Fibroblast of mammary gland (primary cell): Measurements from ENCODE around the gene PLPP6.

Experiments used
- DNase-seq: peaks from one replicate; pipeline ENCODE4 v3.0.0-alpha.2; 2010; ENCODE audit warnings: low read depth
- H3K4me3 ChIP-seq: 2 replicates; pipeline ENCODE4 v1.5.1; 2011; ENCODE audit warnings: low read depth, mild to moderate bottlenecking, low read length, moderate library complexity; ENCODE audit not compliant: control insufficient read depth
- TF ChIP-seq, protein P1 (sequence below): conservative IDR thresholded peaks from 2 replicates; pipeline ENCODE4 v1.5.1; 2011; ENCODE audit warnings: low read depth, low read length, inconsistent platforms; ENCODE audit not compliant: control insufficient read depth, insufficient read depth

The PLPP6 gene

DNA sequence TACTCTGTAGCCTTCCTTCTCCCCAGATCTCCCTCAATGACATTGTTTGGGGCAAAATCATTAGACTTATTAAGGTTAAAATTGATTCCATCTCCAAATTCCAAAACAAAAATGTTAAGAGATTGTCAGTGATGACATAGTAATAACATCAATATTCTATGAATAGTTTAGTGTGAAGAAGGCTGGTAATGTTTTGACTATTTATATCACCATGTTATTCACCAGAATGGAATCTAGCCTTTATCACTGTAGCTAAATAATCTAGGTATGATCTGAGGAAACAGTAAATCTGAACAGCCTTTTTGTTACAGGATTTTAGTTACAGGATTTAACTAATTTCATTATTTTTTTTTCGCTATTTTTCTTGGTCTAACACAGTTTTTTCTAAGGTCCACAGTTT, 929 bp upstream of the PLPP6 start:
- H3K4me3 ChIP-seq: no peak overlapping the region
- TF ChIP-seq, protein P1, sequence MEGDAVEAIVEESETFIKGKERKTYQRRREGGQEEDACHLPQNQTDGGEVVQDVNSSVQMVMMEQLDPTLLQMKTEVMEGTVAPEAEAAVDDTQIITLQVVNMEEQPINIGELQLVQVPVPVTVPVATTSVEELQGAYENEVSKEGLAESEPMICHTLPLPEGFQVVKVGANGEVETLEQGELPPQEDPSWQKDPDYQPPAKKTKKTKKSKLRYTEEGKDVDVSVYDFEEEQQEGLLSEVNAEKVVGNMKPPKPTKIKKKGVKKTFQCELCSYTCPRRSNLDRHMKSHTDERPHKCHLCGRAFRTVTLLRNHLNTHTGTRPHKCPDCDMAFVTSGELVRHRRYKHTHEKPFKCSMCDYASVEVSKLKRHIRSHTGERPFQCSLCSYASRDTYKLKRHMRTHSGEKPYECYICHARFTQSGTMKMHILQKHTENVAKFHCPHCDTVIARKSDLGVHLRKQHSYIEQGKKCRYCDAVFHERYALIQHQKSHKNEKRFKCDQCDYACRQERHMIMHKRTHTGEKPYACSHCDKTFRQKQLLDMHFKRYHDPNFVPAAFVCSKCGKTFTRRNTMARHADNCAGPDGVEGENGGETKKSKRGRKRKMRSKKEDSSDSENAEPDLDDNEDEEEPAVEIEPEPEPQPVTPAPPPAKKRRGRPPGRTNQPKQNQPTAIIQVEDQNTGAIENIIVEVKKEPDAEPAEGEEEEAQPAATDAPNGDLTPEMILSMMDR: no peak
- DNase-seq: no peak

DNA sequence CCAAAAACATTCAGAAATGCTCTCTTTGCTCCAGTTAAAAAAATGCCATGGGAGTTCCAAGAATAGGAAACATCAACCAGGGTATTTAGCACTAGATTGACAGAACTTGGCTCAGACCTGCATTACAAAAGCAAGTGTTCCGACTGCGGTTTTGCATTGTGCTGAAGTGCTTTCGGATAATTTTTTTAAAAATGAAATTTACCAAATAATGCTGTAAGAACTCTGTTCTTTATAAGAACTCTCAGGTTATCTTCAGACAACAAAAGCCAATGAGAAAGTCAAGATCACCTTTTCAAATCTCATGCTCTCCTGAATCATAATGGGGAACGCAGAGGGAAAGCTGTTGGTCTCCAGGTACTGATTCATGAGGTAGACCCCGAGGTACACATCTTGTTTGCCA, 483 bp upstream of the PLPP6 start:
- TF ChIP-seq, protein P1: no peak
- DNase-seq: no peak
- peak overlapping the region; percentile 66 for H3K4me3 ChIP-seq

DNA sequence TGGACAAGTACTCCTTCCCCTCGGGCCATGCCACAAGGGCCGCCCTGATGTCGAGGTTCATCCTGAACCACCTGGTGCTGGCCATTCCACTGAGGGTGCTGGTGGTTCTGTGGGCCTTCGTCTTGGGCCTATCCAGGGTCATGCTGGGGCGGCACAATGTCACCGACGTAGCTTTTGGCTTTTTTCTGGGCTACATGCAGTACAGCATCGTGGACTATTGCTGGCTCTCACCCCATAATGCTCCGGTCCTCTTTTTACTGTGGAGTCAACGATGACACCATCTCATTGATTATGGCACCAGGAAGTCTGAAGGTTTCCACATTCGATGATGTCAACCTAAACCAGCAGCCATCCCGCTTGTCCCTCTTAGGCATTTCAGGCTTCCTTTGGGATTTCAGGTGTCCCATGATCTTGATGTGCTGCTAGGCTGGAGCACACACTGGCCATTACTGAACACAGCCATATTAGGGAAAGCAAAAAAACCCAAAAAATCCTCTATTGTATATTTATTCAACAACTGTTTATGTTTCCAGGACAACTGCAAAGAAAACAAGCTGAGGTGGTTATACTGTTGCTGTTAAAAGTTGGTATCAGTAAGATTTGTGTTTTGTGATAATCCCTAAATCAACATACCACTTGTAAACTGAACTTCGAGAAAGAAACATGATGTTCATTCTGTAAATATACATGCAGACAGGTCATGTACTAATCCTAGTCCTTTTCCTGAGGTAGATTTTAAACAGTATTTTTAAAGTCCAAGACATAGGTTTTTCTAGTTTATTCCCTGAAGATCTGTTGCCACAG, 1.1 kb downstream of the PLPP6 start:
- peak overlapping the region; percentile 66 for H3K4me3 ChIP-seq
- TF ChIP-seq, protein P1: no peak
- no peak for DNase-seq

GRCh38 chr9:4663956-4664355, 1.9 kb downstream of the PLPP6 start:
- H3K4me3 ChIP-seq: no peak overlapping the region
- TF ChIP-seq, protein P1: no peak
- no peak for DNase-seq

DNA sequence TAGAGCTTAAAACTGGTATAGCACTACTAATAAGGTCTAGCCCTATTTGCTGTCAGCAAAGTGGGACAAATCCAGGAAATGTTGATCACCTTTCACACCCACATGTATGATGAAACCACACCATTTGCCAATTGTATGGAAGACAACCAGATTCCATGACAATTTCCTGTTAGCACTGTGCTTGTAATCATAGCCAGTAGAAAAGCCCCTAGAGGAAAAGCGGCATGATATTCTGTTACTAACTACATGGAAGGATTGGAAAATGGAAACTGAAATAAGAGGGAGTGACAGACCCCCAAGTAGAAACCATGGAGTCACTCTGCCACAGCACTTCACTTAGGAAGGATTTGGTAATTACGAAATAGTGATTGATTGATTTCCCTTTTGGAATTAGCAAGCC, 3.3 kb downstream of the PLPP6 start:
- DNase-seq: peak; percentile 82
- no peak overlapping the region for H3K4me3 ChIP-seq
- TF ChIP-seq, protein P1: no peak

DNA sequence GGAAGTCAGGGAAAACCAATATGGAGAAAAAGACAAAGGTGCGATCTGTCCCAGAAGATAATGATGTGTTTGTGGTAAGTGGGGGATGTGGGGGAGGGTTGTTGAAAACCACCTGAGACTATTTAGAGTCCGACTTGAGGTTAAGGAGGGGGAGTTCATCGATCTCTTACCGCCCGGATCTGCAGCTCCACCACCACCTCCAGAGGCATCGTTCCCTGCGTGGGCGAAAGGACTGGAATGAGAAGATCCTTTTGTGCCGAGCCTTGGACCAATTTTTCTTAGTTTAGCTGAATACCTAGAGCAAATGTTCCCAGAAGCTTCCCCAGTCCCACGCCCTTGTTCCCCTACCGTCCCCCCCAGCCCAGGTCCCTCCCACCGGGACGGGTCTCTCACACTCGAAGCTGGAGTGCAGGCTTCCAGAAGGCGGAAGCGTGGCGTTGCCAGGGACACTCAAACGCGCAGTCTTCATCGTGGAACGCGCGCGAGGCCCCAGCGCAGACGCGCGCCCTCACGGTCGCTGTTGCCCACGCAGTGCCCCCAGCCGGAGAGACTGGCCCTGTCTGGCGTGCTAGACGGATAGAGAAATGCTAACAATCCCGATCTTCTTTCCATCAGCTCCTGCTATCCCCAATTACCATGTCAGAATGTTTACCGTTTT, 4.1 kb downstream of the PLPP6 start, which contains the start of gene SPATA6L:
Gene SPATA6L (minus strand): TSS at position 439 of the 658 bp plus-strand sequence. CDS start 230 bp downstream, at position 209.
- TF ChIP-seq, protein P1: no peak
- DNase-seq: peak; percentile 46
- H3K4me3 ChIP-seq: peak within 1 kb of the TSS; percentile 56
